Osteoblast (primary cell): ENCODE measurements around the gene SLC25A21. TPM values are rescaled to one million over a fixed set of nuclear protein-coding genes. Genes with fewer than 3 reads are reported as not detected.

Experiments
- DNase-seq: peaks from one replicate; pipeline ENCODE4 v3.0.0; 2011; ENCODE audit warnings: low spot score, mixed read lengths; ENCODE audit not compliant: insufficient read length; ENCODE audit errors: missing footprints
- H2AFZ ChIP-seq: 2 replicates; pipeline ENCODE4 v1.6.0; 2011; ENCODE audit warnings: mild to moderate bottlenecking, low read length
- H3K27ac ChIP-seq: 2 replicates; pipeline ENCODE4 v1.5.1; 2011; ENCODE audit warnings: mild to moderate bottlenecking, low read depth, low read length, moderate library complexity
- H3K27me3 ChIP-seq: 2 replicates; pipeline ENCODE4 v1.6.0; 2012; ENCODE audit warnings: mild to moderate bottlenecking, control low read depth, inconsistent platforms, low read length, moderate library complexity; ENCODE audit not compliant: insufficient read depth
- H3K36me3 ChIP-seq: 2 replicates; pipeline ENCODE4 v1.5.1; 2011; ENCODE audit warnings: mild to moderate bottlenecking, low read length, control low read depth, moderate library complexity; ENCODE audit not compliant: insufficient read depth
- H3K4me1 ChIP-seq: 2 replicates; pipeline ENCODE4 v1.5.1; 2011; ENCODE audit warnings: mild to moderate bottlenecking, low read length, control low read depth, moderate library complexity; ENCODE audit not compliant: insufficient read depth
- H3K4me2 ChIP-seq: 2 replicates; pipeline ENCODE4 v1.6.0; 2011; ENCODE audit warnings: mild to moderate bottlenecking, low read length; ENCODE audit not compliant: insufficient read depth
- H3K4me3 ChIP-seq: fragments of 200-600 bp; sonication (generic); 3 replicates; pipeline ENCODE4 v1.5.1; 2012; ENCODE audit warnings: mild to moderate bottlenecking, low read length, inconsistent platforms; ENCODE audit not compliant: insufficient read depth
- H3K79me2 ChIP-seq: 2 replicates; pipeline ENCODE4 v1.6.0; 2012; ENCODE audit warnings: mild to moderate bottlenecking, low read length, control low read depth, inconsistent platforms; ENCODE audit not compliant: insufficient read depth
- H3K9me3 ChIP-seq: 2 replicates; pipeline ENCODE4 v1.5.1; 2011; ENCODE audit warnings: low read depth, low read length, control low read depth
- H4K20me1 ChIP-seq: 2 replicates; pipeline ENCODE4 v1.6.0; 2012; ENCODE audit warnings: mild to moderate bottlenecking, low read length, control low read depth; ENCODE audit not compliant: insufficient read depth
- CTCF ChIP-seq: IDR thresholded peaks from 2 replicates; pipeline ENCODE4 v1.5.1; 2011; ENCODE audit warnings: mild to moderate bottlenecking, low read depth, low read length, moderate library complexity; ENCODE audit errors: extremely low read depth
- total RNA-seq: library from RNA; depleted of rRNA; stranded (reverse); fragments of >200 nt; gene quantifications from 2 replicates; pipeline ENCODE4 v1.2.3, GENCODE V29; 2012

The SLC25A21 gene
- total RNA-seq, 1 donor: 0.72 TPM

- Histone ChIP-seq H3K79me2 (no peaks in the 10 kb centered on the region), H3K9me3 (no peaks in the 10 kb centered on the region), H3K36me3 (no peaks in the 10 kb centered on the region), H4K20me1 (no peaks in the 10 kb centered on the region), H3K27me3 (no peaks in the 10 kb centered on the region), H3K4me3 (no peak overlapping the region), H2AFZ (no peak overlapping the region), H3K4me2 (no peak overlapping the region), H3K4me1 (no peaks in the 10 kb centered on the region), H3K27ac (no peak overlapping the region)
- DNase-seq: no peak
- TF ChIP-seq CTCF: no peak
These were observed 74.3 kb downstream of the SLC25A21 start for GRCh38 chr14:37098132-37098531.

GRCh38 chr14:37094502-37094901 lies 77.9 kb downstream of the SLC25A21 start:
- no peak for TF ChIP-seq CTCF
- Histone ChIP-seq H3K4me3 (no peak overlapping the region), H2AFZ (no peak overlapping the region), H4K20me1 (no peaks in the 10 kb centered on the region), H3K36me3 (no peaks in the 10 kb centered on the region), H3K9me3 (no peaks in the 10 kb centered on the region), H3K27me3 (no peaks in the 10 kb centered on the region), H3K27ac (no peak overlapping the region), H3K4me2 (no peak overlapping the region), H3K79me2 (no peaks in the 10 kb centered on the region), H3K4me1 (no peaks in the 10 kb centered on the region)
- no peak for DNase-seq

GRCh38 chr14:37093364-37093763 lies 79.0 kb downstream of the SLC25A21 start:
- no peaks in the 10 kb centered on the region for H3K4me1 ChIP-seq
- no peak overlapping the region for H3K4me2 ChIP-seq
- H3K27ac ChIP-seq: no peak overlapping the region
- no peak overlapping the region for H3K4me3 ChIP-seq
- TF ChIP-seq CTCF: no peak
- no peaks in the 10 kb centered on the region for H3K9me3 ChIP-seq
- no peaks in the 10 kb centered on the region for H3K36me3 ChIP-seq
- H2AFZ ChIP-seq: no peak overlapping the region
- no peak for DNase-seq
- H3K79me2 ChIP-seq: no peaks in the 10 kb centered on the region
- no peaks in the 10 kb centered on the region for H4K20me1 ChIP-seq
- no peaks in the 10 kb centered on the region for H3K27me3 ChIP-seq

GRCh38 chr14:37091651-37092050 lies 80.8 kb downstream of the SLC25A21 start:
- no peak overlapping the region for H3K4me3 ChIP-seq
- H3K36me3 ChIP-seq: no peaks in the 10 kb centered on the region
- no peak overlapping the region for H3K27ac ChIP-seq
- H3K27me3 ChIP-seq: no peaks in the 10 kb centered on the region
- no peak overlapping the region for H3K4me2 ChIP-seq
- H2AFZ ChIP-seq: no peak overlapping the region
- no peaks in the 10 kb centered on the region for H3K9me3 ChIP-seq
- H3K79me2 ChIP-seq: no peaks in the 10 kb centered on the region
- TF ChIP-seq CTCF: no peak
- DNase-seq: no peak
- no peaks in the 10 kb centered on the region for H4K20me1 ChIP-seq
- no peaks in the 10 kb centered on the region for H3K4me1 ChIP-seq
